Measurements from ENCODE around the gene WIPF3. TPM values are rescaled to one million over a fixed set of nuclear protein-coding genes. Genes with fewer than 3 reads are reported as not detected.

Gene WIPF3
- total RNA-seq, 2 donors from 2014 or later: 3.0 to 85.9 TPM

GRCh38 chr7:29843726-29844125, 37.4 kb downstream of the WIPF3 start:
- H3K9me3 ChIP-seq: no peaks in the 10 kb centered on the region
- no peak overlapping the region for H3K4me3 ChIP-seq
- H3K4me1 ChIP-seq (replicated peaks): no peaks in the 10 kb centered on the region
- intact Hi-C loops (cut with DNase I): no loop called here
- no peaks in the 10 kb centered on the region for H3K36me3 ChIP-seq
- TF ChIP-seq POLR2AphosphoS5 (IDR thresholded peaks at IDR 0.05) (no peak), POLR2A (IDR thresholded peaks at IDR 0.05) (no peak)
- TF ChIP-seq, protein P1, sequence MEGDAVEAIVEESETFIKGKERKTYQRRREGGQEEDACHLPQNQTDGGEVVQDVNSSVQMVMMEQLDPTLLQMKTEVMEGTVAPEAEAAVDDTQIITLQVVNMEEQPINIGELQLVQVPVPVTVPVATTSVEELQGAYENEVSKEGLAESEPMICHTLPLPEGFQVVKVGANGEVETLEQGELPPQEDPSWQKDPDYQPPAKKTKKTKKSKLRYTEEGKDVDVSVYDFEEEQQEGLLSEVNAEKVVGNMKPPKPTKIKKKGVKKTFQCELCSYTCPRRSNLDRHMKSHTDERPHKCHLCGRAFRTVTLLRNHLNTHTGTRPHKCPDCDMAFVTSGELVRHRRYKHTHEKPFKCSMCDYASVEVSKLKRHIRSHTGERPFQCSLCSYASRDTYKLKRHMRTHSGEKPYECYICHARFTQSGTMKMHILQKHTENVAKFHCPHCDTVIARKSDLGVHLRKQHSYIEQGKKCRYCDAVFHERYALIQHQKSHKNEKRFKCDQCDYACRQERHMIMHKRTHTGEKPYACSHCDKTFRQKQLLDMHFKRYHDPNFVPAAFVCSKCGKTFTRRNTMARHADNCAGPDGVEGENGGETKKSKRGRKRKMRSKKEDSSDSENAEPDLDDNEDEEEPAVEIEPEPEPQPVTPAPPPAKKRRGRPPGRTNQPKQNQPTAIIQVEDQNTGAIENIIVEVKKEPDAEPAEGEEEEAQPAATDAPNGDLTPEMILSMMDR (IDR thresholded peaks at IDR 0.05): no peak
- H3K27ac ChIP-seq: no peak overlapping the region
- no peak for DNase-seq (ENCODE audit: low spot score)
- 38% methylated on average over 4 of the region's 4 CpGs for WGBS
- no peaks in the 10 kb centered on the region for H3K27me3 ChIP-seq (replicated peaks; ENCODE audit: insufficient read depth)

- TF ChIP-seq POLR2A (IDR thresholded peaks at IDR 0.05) (no peak), POLR2AphosphoS5 (IDR thresholded peaks at IDR 0.05) (no peak)
- TF ChIP-seq, protein P1 (IDR thresholded peaks at IDR 0.05): no peak
- Histone ChIP-seq H3K9me3 (no peaks in the 10 kb centered on the region), H3K4me3 (no peak overlapping the region), H3K27me3 (replicated peaks; ENCODE audit: insufficient read depth) (no peaks in the 10 kb centered on the region), H3K27ac (no peak overlapping the region), H3K36me3 (no peaks in the 10 kb centered on the region), H3K4me1 (replicated peaks) (no peaks in the 10 kb centered on the region)
- no peak for DNase-seq (ENCODE audit: low spot score)
- 90% methylated on average over 9 of the region's 9 CpGs for WGBS
- intact Hi-C loops (cut with DNase I): no loop called here
Observed at GRCh38 chr7:29844559-29844958, 38.3 kb downstream of the WIPF3 start.

GRCh38 chr7:29847496-29847895, 41.2 kb downstream of the WIPF3 start:
- TF ChIP-seq, protein P1 (IDR thresholded peaks at IDR 0.05): no peak
- TF ChIP-seq POLR2AphosphoS5 (IDR thresholded peaks at IDR 0.05) (no peak), POLR2A (IDR thresholded peaks at IDR 0.05) (no peak)
- Histone ChIP-seq H3K9me3 (no peaks in the 10 kb centered on the region), H3K27ac (no peak overlapping the region), H3K36me3 (no peaks in the 10 kb centered on the region), H3K4me3 (no peak overlapping the region), H3K4me1 (replicated peaks) (no peaks in the 10 kb centered on the region), H3K27me3 (replicated peaks; ENCODE audit: insufficient read depth) (peaks cover under 1% of the 10 kb centered on the region)
- DNase-seq (ENCODE audit: low spot score): no peak
- whole genome bisulfite sequencing: 92% methylated on average over 6 of the region's 6 CpGs
- intact Hi-C loops (cut with DNase I): no loop called here

- WGBS: 94% methylated on average over 3 of the region's 3 CpGs
- no peak overlapping the region for H3K27ac ChIP-seq
Observed at GRCh38 chr7:29847916-29848315, 41.6 kb downstream of the WIPF3 start.

DNA sequence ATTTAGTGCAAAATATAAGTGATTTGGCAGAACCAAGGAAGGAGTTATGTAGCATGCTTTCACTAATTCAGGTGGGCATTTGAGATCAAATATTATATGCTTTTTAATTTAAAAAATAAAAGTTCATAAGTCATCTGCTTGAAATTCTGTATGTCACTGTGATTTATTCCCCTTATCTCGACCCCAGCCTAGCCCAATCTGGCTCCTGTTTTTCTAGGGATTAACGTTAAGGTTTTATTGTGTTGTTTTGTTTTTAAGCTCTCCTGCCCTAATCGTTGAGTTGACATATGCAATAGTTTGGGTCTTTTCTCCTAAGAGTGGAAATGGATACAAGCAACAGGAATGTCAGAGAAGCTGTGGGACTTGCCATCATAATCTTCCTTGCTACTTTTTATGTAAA, 42.6 kb downstream of the WIPF3 start:
- intact Hi-C loops (cut with DNase I): no loop called here
- no peak overlapping the region for H3K27ac ChIP-seq
- H3K9me3 ChIP-seq: no peaks in the 10 kb centered on the region
- no peaks in the 10 kb centered on the region for H3K36me3 ChIP-seq
- TF ChIP-seq, protein P1 (IDR thresholded peaks at IDR 0.05): no peak
- TF ChIP-seq POLR2AphosphoS5 (IDR thresholded peaks at IDR 0.05) (no peak), POLR2A (IDR thresholded peaks at IDR 0.05) (no peak)
- no peaks in the 10 kb centered on the region for H3K4me1 ChIP-seq (replicated peaks)
- no peak for DNase-seq (ENCODE audit: low spot score)
- no peak overlapping the region for H3K4me3 ChIP-seq
- 56% methylated on average over 3 of the region's 3 CpGs for WGBS
- peaks cover 2% of the 10 kb centered on the region for H3K27me3 ChIP-seq (replicated peaks; ENCODE audit: insufficient read depth)

More at GRCh38 chr7:29847916-29848315, 41.6 kb downstream of the WIPF3 start:
- Histone ChIP-seq H3K36me3 (no peaks in the 10 kb centered on the region), H3K9me3 (no peaks in the 10 kb centered on the region), H3K4me3 (no peak overlapping the region), H3K27me3 (replicated peaks; ENCODE audit: insufficient read depth) (peaks cover 2% of the 10 kb centered on the region), H3K4me1 (replicated peaks) (no peaks in the 10 kb centered on the region)
- TF ChIP-seq, protein P1 (IDR thresholded peaks at IDR 0.05): no peak
- TF ChIP-seq POLR2AphosphoS5 (IDR thresholded peaks at IDR 0.05) (no peak), POLR2A (IDR thresholded peaks at IDR 0.05) (no peak)
- DNase-seq (ENCODE audit: low spot score): no peak
- intact Hi-C loops (cut with DNase I): no loop called here
